Measurements from ENCODE around the gene MAPK8. TPM values are rescaled to one million over a fixed set of nuclear protein-coding genes. Genes with fewer than 3 reads are reported as not detected.

MAPK8 gene
- total RNA-seq, 1 donor = 92.8 TPM

DNA sequence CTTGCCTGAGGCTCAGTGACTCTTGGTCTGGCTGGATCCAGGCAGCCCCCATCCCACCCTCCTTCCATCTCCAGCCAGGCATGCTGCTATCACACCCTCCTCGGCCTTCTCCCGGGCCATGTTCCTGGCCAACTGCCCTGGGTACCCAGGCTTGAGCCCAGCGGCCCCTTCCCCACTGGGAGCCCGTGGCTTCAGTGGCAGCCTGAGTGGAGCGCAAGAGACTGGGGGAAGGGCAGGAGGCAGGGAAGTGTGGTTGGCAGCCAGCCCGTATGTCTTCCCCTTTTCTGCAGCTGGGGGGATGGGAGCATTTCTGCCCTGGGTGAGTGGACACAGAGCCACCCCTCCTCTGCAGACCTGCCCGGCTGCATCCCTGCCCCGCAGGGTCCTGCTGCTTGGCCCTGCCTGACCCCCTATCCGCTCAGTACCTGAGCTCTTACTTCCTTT, 149.9 kb downstream of the MAPK8 start:
- H3K27me3 ChIP-seq (ENCODE audit: insufficient read depth, low read length) = no peaks in the 10 kb centered on the region
- H3K9me3 ChIP-seq (ENCODE audit: low read depth, low read length) = no peaks in the 10 kb centered on the region
- H3K4me1 ChIP-seq (ENCODE audit: insufficient read depth, low read length) = peaks cover 15% of the 10 kb centered on the region
- H3K4me3 ChIP-seq (ENCODE audit: low read length) = no peak overlapping the region

DNA sequence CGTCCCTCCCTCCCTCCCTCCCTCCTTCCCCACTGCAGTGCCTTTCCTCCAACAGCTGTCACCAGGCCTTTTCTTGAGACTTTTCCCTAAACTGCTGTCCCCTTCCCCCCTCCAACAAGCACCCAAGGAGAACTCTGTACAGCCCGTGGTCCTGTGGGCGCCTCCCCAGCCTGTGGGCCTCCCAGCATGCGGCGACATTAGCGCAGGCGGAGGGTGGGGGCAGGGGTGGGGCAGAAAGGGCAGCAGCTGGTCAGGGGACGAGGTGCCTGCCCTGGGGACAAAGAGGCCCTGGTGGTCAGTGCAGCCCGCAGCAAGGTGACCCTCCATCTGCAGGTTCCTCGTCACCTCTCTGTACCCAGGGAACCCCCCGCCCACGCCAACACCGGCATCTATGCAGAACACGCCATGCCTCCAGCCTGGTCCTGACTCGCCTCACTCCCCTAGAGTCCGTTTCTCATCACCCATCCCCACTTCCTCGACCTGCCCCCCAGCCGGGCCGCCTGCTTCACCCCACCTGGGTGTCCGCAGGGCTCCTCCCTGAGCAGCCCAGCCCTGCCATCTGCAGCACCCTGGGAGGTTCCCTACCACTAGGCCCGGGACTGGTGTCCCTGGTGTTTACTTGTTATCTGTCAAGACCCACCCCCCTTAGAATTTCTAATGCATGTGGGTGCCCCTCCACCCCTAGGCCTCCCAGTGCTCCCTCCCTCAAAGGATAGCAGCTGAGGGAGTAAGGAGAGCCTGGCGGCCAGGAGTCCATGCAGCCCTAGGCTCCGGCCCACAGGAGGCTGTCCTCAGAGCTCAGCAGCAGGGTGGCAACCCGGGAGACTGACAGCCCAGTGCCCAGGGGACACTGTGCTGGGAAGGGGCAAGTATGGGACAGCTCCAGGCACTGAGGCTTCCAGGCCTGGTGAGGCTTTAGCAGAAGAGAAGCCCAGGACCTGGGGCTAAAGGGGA, 150.6 kb downstream of the MAPK8 start:
- peaks cover 15% of the 10 kb centered on the region for H3K4me1 ChIP-seq (ENCODE audit: insufficient read depth, low read length)
- H3K9me3 ChIP-seq (ENCODE audit: low read depth, low read length) = no peaks in the 10 kb centered on the region
- H3K27me3 ChIP-seq (ENCODE audit: insufficient read depth, low read length) = no peaks in the 10 kb centered on the region
- H3K4me3 ChIP-seq (ENCODE audit: low read length) = no peak overlapping the region

DNA sequence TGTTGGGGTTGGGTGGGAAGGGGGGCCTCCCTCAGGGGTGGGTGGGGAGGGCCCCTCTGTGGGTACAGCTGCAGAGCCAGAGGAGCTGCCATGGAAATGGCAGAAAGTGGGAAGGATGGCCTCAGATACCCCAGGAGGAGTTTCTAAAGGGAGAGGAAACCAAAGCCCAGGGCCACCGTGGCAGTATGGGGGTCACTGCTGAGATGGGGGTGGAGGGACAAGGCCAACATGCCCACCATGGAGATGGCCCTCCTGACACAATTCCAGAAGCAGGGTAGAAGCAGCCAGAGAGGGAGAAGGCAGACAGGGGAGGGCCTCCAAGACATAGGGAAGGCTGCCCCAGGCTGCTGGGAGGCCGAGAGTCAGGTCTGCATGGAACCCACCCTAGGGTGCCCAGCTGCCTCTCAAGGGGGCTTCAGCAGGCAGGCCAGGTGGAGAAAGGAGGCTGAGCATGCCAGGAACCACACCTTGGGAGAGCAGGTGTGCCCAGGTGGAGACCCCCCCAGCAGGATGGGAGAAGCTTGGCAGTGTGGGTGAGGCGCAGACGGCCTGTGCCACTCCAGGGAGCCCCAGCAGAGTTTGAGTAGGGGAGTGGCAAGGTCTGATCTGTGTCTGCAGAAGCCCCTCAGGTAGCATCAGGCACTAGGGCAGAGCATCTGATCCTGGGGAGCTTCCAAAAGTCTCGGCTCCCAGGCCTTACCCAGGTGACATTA, 151.6 kb downstream of the MAPK8 start:
- Histone ChIP-seq H3K9me3 (ENCODE audit: low read depth, low read length) (no peaks in the 10 kb centered on the region), H3K4me3 (ENCODE audit: low read length) (no peak overlapping the region), H3K27me3 (ENCODE audit: insufficient read depth, low read length) (no peaks in the 10 kb centered on the region), H3K4me1 (ENCODE audit: insufficient read depth, low read length) (peaks cover 15% of the 10 kb centered on the region)

DNA sequence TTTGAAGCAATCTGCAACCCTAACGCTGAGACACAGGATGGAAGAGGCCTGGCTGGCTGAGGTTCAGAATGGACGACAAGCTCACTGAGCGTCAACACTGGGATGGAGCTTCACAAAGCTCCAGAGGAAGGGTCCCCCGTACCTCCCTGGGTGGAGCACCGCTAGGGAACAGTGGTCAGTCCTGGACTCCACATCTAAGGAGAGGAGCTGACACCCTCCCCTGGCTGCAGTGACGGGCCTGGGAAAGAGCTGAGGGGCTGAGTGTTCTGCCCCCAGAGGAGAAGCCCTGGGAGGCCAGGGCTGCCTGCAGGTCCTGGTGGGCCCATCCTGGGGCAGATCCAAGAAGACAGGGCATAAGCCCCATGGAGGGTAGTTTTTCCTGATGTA, 152.2 kb downstream of the MAPK8 start:
- Histone ChIP-seq H3K27me3 (ENCODE audit: insufficient read depth, low read length) (no peaks in the 10 kb centered on the region), H3K4me1 (ENCODE audit: insufficient read depth, low read length) (peaks cover 15% of the 10 kb centered on the region), H3K4me3 (ENCODE audit: low read length) (no peak overlapping the region), H3K9me3 (ENCODE audit: low read depth, low read length) (no peaks in the 10 kb centered on the region)

DNA sequence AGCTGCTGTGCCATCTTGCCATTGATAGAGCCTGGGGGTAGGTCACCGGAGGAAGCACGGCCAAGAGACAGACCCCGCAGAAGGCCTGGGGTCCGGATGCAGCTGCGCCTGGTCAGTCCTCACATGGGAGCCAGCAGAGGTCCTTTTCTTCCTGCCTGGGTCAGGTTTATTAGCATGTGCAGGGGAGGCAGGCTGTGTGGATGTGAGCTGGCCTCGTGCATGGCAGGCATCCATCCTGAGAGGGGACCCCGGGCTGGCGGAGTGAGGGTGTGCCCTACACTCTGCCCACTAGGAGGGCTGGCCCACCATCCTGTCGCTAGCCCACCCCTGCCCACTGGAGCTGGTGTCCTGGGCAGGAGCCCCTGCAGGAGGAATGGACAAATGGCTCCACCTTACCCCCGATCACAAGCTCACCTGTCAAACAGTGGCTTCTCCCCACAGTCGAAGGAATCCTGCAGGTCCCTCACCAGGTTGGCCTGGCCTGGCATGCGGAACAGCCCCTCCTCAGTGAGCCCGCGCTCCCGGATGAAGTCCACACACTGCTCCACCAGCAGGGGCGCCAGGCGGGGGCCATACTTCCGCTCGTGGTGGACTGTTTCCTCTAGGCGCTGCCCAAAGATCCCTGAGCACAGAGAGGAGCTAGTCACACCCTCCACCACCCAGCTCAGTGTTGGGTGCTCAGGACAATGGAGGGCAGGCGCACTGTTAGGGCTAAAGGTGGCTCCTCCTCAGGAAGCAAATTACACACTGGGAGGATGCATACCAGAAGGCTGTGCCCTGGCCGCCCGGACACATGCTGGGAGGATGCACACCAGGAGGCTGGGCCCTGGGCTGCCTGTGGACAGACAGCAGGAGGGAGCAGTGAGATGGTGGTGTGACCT, 153.0 kb downstream of the MAPK8 start:
- no peaks in the 10 kb centered on the region for H3K9me3 ChIP-seq (ENCODE audit: low read depth, low read length)
- peaks cover 15% of the 10 kb centered on the region for H3K4me1 ChIP-seq (ENCODE audit: insufficient read depth, low read length)
- no peaks in the 10 kb centered on the region for H3K27me3 ChIP-seq (ENCODE audit: insufficient read depth, low read length)
- H3K4me3 ChIP-seq (ENCODE audit: low read length) = no peak overlapping the region

DNA sequence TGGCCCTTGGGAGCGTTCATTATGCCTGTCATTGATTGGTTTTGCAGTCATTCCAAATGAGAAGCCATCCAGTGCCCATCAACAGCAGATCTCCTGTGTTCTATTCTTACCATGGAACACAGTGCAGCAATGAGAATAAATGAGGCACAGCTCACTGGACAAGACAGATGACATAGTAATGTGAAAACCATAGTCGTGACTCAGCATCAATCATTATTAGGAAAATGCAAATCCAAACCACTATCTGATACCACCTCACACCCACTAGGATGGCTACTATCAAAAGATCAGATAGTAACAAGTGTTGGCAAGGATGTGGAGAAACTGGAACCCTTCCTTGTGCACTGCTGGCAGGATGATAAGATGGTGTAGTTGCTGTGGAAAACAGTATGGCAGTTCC, 153.7 kb downstream of the MAPK8 start:
- Histone ChIP-seq H3K4me1 (ENCODE audit: insufficient read depth, low read length) (peaks cover 15% of the 10 kb centered on the region), H3K27me3 (ENCODE audit: insufficient read depth, low read length) (no peaks in the 10 kb centered on the region), H3K4me3 (ENCODE audit: low read length) (no peak overlapping the region), H3K9me3 (ENCODE audit: low read depth, low read length) (no peaks in the 10 kb centered on the region)

DNA sequence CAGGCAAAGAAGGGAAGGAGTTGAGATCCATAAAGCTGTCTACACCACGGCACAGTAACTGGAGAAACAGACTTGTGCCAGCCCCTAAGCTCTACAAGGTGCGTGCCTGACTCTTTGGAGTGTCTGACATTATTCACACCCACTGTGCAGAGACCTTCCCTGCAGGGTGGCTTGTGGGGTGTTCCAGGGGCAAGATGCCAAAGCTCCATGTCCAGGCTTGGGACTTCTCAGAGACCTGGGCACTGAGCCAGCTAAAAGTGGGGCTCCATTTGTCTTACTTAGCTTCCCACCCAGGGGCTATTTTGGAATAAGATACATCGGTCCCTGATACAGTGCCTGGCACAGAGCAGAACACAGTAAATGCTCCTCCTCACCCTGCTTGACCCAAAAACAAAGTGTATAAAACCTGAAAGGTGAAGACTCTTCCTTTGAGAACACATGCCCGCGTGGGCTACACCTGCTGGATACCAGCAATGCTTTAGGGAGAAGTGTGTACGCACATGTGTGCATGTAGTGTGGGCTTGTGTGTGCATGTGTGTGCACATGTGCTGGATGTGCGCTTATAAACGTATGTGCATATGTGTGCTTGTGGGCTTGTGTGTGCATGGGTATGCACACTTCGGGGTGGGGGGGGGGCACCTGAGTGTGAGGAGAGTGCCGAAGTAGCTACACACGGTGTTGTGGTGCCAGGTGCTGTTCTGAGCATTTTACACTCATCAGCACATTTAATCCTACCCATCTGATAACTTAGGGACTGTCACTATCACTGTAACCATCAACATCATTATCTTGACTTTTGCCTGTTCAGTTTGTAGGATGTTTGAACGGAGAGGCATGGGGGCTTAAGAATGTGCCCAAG, 155.4 kb downstream of the MAPK8 start:
- Histone ChIP-seq H3K4me1 (ENCODE audit: insufficient read depth, low read length) (peaks cover 5% of the 10 kb centered on the region), H3K4me3 (ENCODE audit: low read length) (no peak overlapping the region), H3K27me3 (ENCODE audit: insufficient read depth, low read length) (no peaks in the 10 kb centered on the region), H3K9me3 (ENCODE audit: low read depth, low read length) (no peaks in the 10 kb centered on the region)

DNA sequence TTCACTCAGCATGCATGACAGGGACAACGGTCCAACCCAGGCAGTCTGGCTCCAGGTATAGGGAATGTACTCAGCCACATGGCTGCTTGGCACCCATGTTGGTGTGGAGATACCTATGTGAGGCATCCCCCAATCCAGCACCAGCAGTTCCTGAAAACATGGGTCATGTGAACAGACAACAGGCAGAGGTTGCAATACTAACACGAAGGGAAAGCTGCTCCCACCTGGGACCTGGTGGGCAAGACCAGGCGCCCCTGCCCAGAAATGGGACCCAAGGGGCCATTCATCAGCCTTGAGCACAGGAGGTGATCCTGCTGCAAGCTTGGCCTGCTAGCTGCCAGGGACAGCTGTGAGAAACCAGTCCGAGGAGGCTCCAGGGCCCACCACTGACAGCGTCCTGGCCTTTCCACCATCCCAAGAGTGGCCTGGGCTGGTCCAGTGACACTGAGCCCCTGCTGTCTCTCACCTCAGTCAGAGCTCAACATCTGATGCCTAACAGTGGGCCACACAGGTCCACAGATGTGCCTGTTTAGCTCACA, 156.1 kb downstream of the MAPK8 start:
- H3K4me1 ChIP-seq (ENCODE audit: insufficient read depth, low read length) = no peaks in the 10 kb centered on the region
- H3K4me3 ChIP-seq (ENCODE audit: low read length) = no peak overlapping the region
- no peaks in the 10 kb centered on the region for H3K27me3 ChIP-seq (ENCODE audit: insufficient read depth, low read length)
- no peaks in the 10 kb centered on the region for H3K9me3 ChIP-seq (ENCODE audit: low read depth, low read length)

DNA sequence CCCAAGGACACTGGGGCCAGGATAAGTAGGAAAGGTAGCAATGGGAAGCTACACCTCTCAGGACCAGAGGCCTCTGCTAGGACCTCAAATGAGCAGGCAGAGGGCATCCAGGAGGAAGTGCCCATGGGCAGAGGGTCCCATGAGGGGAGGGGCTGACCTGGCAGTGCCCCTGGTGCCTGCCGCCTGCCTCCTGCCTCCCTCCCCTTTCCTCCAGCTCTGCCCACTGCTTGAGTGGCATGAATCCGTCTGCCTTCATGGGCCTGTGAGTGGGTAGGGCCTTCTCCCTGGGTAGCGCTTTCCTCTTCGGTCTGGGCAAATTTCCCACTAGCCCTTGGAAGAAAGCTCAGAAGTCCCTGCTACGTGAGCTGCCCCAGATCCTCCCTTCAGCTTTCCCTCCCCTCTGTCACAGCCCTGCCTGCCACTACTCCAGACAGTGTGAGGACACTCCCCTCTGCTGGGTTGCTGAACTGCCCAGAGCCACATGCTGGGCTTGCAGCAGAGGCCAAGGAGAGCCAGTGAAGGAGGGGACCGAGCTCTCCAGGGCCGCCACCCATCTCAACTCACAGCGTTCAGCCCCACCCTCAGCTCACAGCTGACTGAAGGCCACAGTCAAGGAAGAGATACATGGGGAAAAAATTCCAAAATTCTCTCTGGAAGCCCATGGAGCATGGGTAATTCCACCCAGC, 157.0 kb downstream of the MAPK8 start:
- Histone ChIP-seq H3K9me3 (ENCODE audit: low read depth, low read length) (no peaks in the 10 kb centered on the region), H3K4me1 (ENCODE audit: insufficient read depth, low read length) (no peaks in the 10 kb centered on the region), H3K4me3 (ENCODE audit: low read length) (no peak overlapping the region), H3K27me3 (ENCODE audit: insufficient read depth, low read length) (no peaks in the 10 kb centered on the region)

DNA sequence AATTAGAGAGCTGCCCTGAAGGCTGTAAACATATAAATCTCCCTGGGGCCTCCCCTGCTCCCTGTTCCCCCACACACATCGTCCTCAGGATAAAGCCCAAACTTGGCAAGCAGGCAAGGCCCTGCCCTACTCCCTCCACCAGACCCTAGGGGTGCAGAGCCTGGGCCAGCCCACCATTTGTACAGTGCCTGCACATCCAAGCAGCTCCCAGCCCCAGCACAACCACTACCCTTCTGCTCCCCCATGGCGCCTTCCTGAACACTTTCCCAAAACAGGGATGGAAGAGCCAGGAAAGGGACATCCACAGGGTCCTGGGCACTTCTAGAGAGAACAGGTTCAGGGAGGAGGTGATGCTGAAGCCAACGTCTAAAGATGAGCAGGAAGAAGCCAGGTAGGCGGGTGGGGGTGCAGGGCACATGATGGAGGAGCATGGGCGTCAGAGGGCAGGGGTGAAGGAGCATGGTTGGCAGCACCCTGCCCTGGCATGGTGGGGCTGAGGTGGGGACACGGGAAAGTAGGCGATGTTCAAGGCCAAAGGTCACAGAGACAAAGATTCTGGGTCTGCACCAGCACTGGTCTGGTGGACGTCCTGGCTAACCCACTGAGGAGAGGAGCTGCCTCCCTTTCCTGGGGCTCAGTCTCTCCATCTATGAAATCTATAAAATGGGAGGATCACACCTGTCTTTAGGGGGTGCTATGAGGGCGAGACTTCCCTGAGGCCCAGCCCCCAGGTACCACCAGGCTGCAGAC, 157.8 kb downstream of the MAPK8 start:
- Histone ChIP-seq H3K9me3 (ENCODE audit: low read depth, low read length) (no peaks in the 10 kb centered on the region), H3K4me3 (ENCODE audit: low read length) (no peak overlapping the region), H3K4me1 (ENCODE audit: insufficient read depth, low read length) (no peaks in the 10 kb centered on the region), H3K27me3 (ENCODE audit: insufficient read depth, low read length) (no peaks in the 10 kb centered on the region)

DNA sequence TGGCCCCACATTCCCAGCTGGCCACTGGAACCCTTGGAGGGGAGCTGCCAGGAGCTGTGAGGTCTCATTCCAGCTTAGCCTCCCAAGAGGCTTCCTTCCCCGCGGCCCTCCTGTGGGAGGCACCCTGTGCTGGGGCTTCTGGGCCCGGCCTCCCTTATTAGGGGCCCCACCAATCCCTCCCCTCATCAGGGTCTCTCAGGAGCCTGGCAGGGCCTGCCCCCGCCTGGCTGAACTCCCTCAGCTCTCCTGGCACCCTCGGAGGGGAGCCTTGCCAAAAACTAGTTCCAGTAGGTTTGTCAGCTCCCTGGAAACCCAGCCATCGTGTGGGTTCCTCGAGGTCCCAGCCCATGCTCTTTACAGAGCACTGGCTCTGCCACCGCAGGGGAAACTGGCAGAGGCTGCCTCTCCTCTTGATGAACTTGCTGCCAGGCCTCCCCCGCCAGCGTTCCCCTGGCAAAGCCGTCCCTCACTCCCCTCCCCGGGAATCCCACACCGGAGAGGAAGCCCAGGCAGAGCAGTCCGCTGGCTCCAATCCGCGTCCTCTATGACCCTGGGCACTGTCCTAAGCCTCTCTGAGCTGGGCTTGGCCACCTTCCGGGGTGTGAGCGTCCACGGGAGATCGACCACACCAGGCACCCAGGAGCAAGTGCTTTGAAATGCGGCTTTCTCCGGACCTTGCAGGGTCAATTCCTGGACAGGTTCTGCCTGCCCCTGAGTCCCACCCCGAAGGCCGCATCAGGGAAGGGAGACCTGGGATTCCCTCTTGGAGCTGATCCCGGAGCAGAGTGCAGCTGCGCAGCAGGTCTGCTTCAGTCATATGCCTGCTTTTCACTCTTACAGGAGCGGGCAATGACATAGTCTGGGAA, 158.6 kb downstream of the MAPK8 start:
- H3K4me3 ChIP-seq (ENCODE audit: low read length) = no peak overlapping the region
- no peaks in the 10 kb centered on the region for H3K4me1 ChIP-seq (ENCODE audit: insufficient read depth, low read length)
- H3K9me3 ChIP-seq (ENCODE audit: low read depth, low read length) = no peaks in the 10 kb centered on the region
- H3K27me3 ChIP-seq (ENCODE audit: insufficient read depth, low read length) = no peaks in the 10 kb centered on the region

DNA sequence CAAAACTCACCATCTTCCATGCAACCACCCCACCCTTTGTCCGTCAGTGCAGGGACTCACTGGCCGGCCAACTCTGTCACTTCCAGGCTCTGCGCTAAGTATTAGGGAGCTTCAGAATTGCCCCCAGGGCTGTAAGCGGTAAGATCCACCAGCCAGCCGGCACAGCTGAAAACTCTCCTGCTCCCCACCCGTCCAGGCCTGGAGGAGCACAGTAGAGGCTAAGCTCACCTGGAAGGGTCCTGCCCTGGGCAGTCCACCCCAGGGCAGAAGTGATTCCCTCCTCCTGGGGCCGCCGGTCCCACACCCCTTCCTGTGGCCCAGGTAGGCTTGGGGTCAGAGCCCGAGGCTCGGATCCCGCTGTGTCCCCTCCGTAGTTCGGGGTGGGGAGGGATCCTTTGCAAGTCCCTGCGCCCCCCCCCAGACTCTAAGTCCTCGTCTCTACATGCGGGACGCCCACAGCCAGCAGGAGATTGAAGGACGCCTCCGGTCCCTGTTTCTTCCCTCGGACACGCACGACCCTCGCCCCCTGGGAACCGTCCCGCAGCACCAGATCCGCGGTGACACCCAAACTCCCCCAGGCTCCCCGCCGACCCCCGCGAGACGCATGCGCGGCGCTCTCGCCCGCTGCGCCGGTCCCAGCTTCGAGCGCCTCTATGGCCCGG, 159.5 kb downstream of the MAPK8 start:
- Histone ChIP-seq H3K4me1 (ENCODE audit: insufficient read depth, low read length) (no peaks in the 10 kb centered on the region), H3K27me3 (ENCODE audit: insufficient read depth, low read length) (no peaks in the 10 kb centered on the region), H3K9me3 (ENCODE audit: low read depth, low read length) (no peaks in the 10 kb centered on the region), H3K4me3 (ENCODE audit: low read length) (no peak overlapping the region)

Data from mononuclear cell (primary cell).